PC-9 (cell line): ENCODE results near the gene CAMTA1.

ENCODE experiments used
- EZH2 ChIP-seq: fragments of 200-600 bp; sonication (generic); IDR thresholded peaks from 2 replicates; pipeline ENCODE4 v1.8.0; 2017; ENCODE audit warnings: antibody characterized with exemption, low read depth
- TF ChIP-seq, protein P1 (sequence below): fragments of 200-600 bp; sonication (generic); conservative IDR thresholded peaks from 2 replicates; pipeline ENCODE4 v1.6.1; 2017; ENCODE audit warnings: mixed run types, antibody characterized with exemption, mild to moderate bottlenecking, moderate library complexity

DNA sequence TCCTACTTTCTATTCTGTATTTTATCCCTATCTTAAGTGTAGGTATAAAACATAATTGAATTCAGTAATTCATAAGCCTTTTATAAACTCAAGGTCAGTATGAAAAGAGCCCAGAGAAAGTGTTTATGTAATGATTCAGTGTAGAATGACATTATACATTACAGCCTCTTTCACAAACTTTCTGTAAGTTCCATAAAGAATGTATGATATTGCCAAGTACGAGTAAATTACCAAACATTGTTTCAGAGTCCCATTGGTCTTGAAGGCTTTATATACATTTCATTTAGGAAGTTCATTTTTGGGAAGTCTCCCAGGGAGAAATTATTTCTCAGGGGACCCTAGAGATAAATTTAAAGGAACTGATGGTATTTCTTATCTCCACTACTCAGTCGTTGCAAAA, 948.0 kb downstream of the CAMTA1 start:
- TF ChIP-seq, protein P1, sequence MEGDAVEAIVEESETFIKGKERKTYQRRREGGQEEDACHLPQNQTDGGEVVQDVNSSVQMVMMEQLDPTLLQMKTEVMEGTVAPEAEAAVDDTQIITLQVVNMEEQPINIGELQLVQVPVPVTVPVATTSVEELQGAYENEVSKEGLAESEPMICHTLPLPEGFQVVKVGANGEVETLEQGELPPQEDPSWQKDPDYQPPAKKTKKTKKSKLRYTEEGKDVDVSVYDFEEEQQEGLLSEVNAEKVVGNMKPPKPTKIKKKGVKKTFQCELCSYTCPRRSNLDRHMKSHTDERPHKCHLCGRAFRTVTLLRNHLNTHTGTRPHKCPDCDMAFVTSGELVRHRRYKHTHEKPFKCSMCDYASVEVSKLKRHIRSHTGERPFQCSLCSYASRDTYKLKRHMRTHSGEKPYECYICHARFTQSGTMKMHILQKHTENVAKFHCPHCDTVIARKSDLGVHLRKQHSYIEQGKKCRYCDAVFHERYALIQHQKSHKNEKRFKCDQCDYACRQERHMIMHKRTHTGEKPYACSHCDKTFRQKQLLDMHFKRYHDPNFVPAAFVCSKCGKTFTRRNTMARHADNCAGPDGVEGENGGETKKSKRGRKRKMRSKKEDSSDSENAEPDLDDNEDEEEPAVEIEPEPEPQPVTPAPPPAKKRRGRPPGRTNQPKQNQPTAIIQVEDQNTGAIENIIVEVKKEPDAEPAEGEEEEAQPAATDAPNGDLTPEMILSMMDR = no peak
- no peak for TF ChIP-seq EZH2
